ENCODE results near the gene TRMT10B.

Gene TRMT10B

DNA sequence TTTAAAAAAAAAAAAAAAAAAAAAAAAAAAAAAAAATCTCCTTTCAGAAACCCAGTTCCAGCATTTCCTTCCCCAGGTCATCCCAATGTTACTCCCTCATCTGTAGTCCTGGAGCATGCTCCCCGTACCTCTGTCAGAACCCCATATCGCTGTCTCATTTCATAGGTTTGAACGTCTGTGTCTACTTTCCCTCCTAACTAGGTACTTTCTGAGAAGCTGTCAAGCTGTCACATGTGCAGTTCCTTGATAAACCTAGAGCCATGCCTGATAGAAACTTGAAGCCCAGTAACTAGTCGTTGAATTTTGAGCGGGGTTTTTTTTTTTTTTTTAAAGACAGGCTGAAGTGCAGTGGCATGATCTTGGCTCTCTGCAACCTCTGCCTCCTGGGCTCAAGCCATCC lies 15.7 kb downstream of the TRMT10B start:
- H3K4me1 Mint-ChIP-seq (ENCODE audit: low read depth) = peaks cover 2% of the 10 kb centered on the region
- no peaks in the 10 kb centered on the region for H3K27me3 Mint-ChIP-seq (ENCODE audit: low read depth)
- H3K27ac Mint-ChIP-seq = no peak overlapping the region
- H3K9me3 Mint-ChIP-seq = no peaks in the 10 kb centered on the region
- no peak overlapping the region for H3K4me3 Mint-ChIP-seq
- H3K36me3 Mint-ChIP-seq (ENCODE audit: low read depth) = peaks cover 26% of the 10 kb centered on the region

DNA sequence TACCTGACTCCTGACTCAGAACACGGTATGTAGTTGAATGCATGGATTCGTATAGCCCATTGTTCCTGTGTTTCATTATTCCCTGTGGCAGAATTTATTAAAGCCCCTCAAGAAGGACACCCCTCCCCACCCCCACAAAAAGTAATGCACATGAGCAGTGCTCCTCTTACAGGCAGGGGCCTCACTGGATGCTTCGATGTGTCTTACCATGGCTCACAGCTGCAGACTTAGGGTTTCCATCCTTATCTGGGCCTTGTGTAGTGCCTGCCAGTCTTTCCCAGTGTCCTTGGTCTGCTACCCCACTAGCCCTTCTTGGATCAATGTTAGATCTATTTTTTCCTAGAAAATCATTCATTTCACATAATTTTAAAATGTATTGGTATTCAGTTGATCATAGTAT lies 16.4 kb downstream of the TRMT10B start:
- Mint-ChIP-seq H3K27me3 (ENCODE audit: low read depth) (no peaks in the 10 kb centered on the region), H3K4me1 (ENCODE audit: low read depth) (peaks cover 2% of the 10 kb centered on the region), H3K9me3 (no peaks in the 10 kb centered on the region), H3K27ac (no peak overlapping the region), H3K4me3 (no peak overlapping the region), H3K36me3 (ENCODE audit: low read depth) (peaks cover 21% of the 10 kb centered on the region)

DNA sequence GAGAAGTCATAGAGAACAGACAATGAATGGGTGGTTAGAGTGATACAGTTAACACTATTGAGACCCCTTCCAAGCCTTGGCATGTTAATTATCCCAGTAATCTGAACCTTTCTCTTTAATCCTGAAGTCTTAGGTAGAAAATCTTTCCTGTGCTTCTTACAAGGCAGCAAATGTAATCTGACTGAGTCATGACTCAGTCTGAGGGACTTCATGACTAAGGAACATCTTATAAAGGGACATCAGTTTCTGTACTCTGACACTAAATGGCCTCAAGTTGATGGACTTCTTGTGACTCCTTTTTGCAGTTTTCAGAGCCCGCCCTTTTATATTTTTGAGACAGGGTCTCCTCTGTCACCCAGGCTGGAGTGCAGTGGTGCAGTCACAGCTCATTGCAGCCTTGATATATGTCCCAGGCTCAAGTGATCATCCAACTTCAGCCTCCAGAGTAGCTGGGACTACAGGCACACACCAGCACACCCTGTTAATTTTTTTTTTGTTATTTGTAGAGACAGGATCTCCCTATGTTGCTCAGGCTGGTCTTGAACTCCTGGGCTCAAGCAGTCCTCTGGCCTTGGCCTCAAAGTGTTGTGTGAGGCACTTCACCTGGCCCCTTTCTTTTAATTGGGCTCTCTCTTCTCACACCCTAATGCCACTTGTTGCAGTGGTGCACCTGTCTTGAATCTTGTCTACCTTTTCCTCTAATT lies 21.8 kb downstream of the TRMT10B start:
- no peak overlapping the region for H3K27ac Mint-ChIP-seq

GRCh38 chr9:37776328-37776727 lies 22.7 kb downstream of the TRMT10B start:
- Mint-ChIP-seq H3K27ac (no peak overlapping the region), H3K27me3 (ENCODE audit: low read depth) (no peaks in the 10 kb centered on the region), H3K36me3 (ENCODE audit: low read depth) (peaks cover 44% of the 10 kb centered on the region), H3K9me3 (no peaks in the 10 kb centered on the region), H3K4me1 (ENCODE audit: low read depth) (peaks cover 9% of the 10 kb centered on the region), H3K4me3 (no peak overlapping the region)

More for the DNA sequence above, 21.8 kb downstream of the TRMT10B start:
- Mint-ChIP-seq H3K36me3 (ENCODE audit: low read depth) (peaks cover 34% of the 10 kb centered on the region), H3K4me1 (ENCODE audit: low read depth) (peaks cover 6% of the 10 kb centered on the region), H3K27me3 (ENCODE audit: low read depth) (no peaks in the 10 kb centered on the region), H3K9me3 (no peaks in the 10 kb centered on the region), H3K4me3 (no peak overlapping the region)

GRCh38 chr9:37778534-37778933 lies 24.9 kb downstream of the TRMT10B start:
- Mint-ChIP-seq H3K36me3 (ENCODE audit: low read depth) (peaks cover 53% of the 10 kb centered on the region), H3K4me3 (no peak overlapping the region), H3K4me1 (ENCODE audit: low read depth) (peaks cover 24% of the 10 kb centered on the region), H3K9me3 (no peaks in the 10 kb centered on the region), H3K27ac (no peak overlapping the region), H3K27me3 (ENCODE audit: low read depth) (no peaks in the 10 kb centered on the region)

DNA sequence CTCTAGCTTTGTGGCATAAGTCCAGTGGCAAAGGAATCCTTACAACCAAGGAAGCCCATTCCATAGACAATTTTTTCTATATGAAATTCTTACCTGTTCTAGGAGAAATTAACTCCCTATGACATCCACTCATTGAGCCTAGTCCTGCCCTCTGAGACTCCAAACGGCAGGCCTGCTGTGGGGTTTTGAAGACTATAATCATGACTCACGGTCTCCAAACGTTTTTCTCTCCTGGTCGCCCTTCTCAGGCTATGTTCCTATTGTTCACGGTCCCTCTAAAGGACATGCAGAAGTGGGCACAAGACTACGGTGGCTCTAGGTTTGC lies 30.6 kb downstream of the TRMT10B start:
- H3K4me1 Mint-ChIP-seq (ENCODE audit: low read depth) = peaks cover 36% of the 10 kb centered on the region
- H3K9me3 Mint-ChIP-seq = no peaks in the 10 kb centered on the region
- peaks cover 35% of the 10 kb centered on the region for H3K36me3 Mint-ChIP-seq (ENCODE audit: low read depth)
- no peaks in the 10 kb centered on the region for H3K27me3 Mint-ChIP-seq (ENCODE audit: low read depth)
- H3K27ac Mint-ChIP-seq = peak overlapping the region; percentile 90
- peak overlapping the region; percentile 96 for H3K4me3 Mint-ChIP-seq

GRCh38 chr9:37784616-37785483 lies 31.2 kb downstream of the TRMT10B start, which contains the start of gene EXOSC3:
Gene EXOSC3 (minus strand): TSS chr9:37785064. CDS start chr9:37785044, 20 bp downstream.
- peaks cover 33% of the 10 kb centered on the region for H3K4me1 Mint-ChIP-seq (ENCODE audit: low read depth)
- no peaks in the 10 kb centered on the region for H3K27me3 Mint-ChIP-seq (ENCODE audit: low read depth)
- peak within 1 kb of the TSS; percentile 96 for H3K4me3 Mint-ChIP-seq
- H3K27ac Mint-ChIP-seq = peak within 1 kb of the TSS; percentile 90
- no peaks in the 10 kb centered on the region for H3K9me3 Mint-ChIP-seq
- peaks cover 31% of the 10 kb centered on the region for H3K36me3 Mint-ChIP-seq (ENCODE audit: low read depth)

DNA sequence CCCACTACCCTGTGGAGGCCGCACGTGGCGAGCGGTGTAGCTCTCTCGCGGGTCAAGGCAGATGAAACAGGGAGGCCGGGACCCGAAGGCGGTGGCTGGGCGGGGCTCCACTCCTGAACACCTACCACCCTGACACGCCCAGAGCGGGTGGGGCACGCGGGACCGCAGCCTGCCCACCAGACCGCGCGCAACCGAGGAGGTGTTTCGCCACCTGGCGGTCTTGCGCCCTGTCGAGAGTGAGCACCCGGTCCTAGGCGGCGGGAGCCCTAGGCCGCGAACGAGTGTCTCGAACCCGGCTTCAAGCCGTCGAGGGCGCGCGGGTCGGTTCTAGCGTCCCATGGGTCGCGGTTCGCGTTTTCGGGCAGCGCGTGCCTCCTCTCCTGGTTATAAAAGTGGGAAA lies 33.5 kb downstream of the TRMT10B start:
- peaks cover 3% of the 10 kb centered on the region for H3K27me3 Mint-ChIP-seq (ENCODE audit: low read depth)
- peaks cover 30% of the 10 kb centered on the region for H3K4me1 Mint-ChIP-seq (ENCODE audit: low read depth)
- peaks cover 20% of the 10 kb centered on the region for H3K36me3 Mint-ChIP-seq (ENCODE audit: low read depth)
- H3K27ac Mint-ChIP-seq = no peak overlapping the region
- H3K9me3 Mint-ChIP-seq = peaks cover 4% of the 10 kb centered on the region
- no peak overlapping the region for H3K4me3 Mint-ChIP-seq

DNA sequence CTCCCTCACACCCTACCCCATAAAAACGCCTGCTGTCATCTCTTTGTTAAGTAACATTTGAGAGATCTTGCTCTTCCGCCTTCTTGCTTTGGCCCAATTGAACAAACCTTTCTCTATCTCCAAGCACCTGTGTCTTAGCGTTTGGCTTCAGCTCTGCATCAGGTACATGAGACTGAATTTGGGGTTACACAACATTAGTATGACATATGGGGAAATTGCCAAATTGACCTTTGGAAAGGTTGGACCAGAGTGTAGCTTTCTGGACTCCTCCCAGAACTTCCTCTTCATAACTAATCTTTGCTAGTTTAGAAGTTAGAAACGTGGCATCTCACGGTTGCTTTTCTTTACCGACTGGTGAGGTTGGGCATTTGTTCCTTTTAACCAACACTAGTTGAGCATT lies 34.7 kb downstream of the TRMT10B start:
- Mint-ChIP-seq H3K27me3 (ENCODE audit: low read depth) (peaks cover 4% of the 10 kb centered on the region), H3K27ac (no peak overlapping the region), H3K9me3 (peaks cover 4% of the 10 kb centered on the region), H3K36me3 (ENCODE audit: low read depth) (peaks cover 11% of the 10 kb centered on the region), H3K4me1 (ENCODE audit: low read depth) (peaks cover 19% of the 10 kb centered on the region), H3K4me3 (no peak overlapping the region)

DNA sequence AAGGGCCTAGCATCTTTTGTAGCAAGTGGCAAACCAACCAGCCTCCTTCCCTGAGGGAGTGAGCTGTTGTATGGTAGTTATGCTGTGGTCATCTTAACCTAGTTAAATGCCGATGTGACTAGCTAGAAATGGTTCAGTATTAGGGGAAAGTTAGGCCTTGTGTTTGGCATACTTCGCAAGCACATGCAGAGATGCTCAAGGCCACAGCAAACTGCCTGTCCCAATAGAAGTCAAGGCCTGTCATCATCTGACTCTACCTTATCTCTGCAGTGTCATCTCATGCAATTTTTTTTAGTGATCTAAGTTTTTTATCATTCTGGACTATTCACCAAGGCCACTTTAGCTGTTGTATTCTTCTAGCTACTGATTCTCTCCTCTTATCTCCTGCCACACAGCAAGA lies 36.5 kb downstream of the TRMT10B start:
- H3K4me1 Mint-ChIP-seq (ENCODE audit: low read depth) = peaks cover 8% of the 10 kb centered on the region
- peaks cover 5% of the 10 kb centered on the region for H3K36me3 Mint-ChIP-seq (ENCODE audit: low read depth)
- H3K27me3 Mint-ChIP-seq (ENCODE audit: low read depth) = peaks cover 4% of the 10 kb centered on the region
- H3K27ac Mint-ChIP-seq = no peak overlapping the region
- peaks cover 4% of the 10 kb centered on the region for H3K9me3 Mint-ChIP-seq
- no peak overlapping the region for H3K4me3 Mint-ChIP-seq

- peaks cover 4% of the 10 kb centered on the region for H3K9me3 Mint-ChIP-seq
- peaks cover 5% of the 10 kb centered on the region for H3K36me3 Mint-ChIP-seq (ENCODE audit: low read depth)
- peaks cover 4% of the 10 kb centered on the region for H3K4me1 Mint-ChIP-seq (ENCODE audit: low read depth)
- no peak overlapping the region for H3K27ac Mint-ChIP-seq
- H3K27me3 Mint-ChIP-seq (ENCODE audit: low read depth) = peaks cover 18% of the 10 kb centered on the region
- H3K4me3 Mint-ChIP-seq = no peak overlapping the region
Measured at GRCh38 chr9:37792122-37792521, 38.5 kb downstream of the TRMT10B start.

- no peak overlapping the region for H3K4me3 Mint-ChIP-seq
- no peak overlapping the region for H3K27ac Mint-ChIP-seq
- H3K9me3 Mint-ChIP-seq = peaks cover under 1% of the 10 kb centered on the region
- peaks cover 17% of the 10 kb centered on the region for H3K4me1 Mint-ChIP-seq (ENCODE audit: low read depth)
- H3K36me3 Mint-ChIP-seq (ENCODE audit: low read depth) = peaks cover 4% of the 10 kb centered on the region
- peaks cover 18% of the 10 kb centered on the region for H3K27me3 Mint-ChIP-seq (ENCODE audit: low read depth)
Measured at GRCh38 chr9:37796232-37796631, 42.6 kb downstream of the TRMT10B start.

DNA sequence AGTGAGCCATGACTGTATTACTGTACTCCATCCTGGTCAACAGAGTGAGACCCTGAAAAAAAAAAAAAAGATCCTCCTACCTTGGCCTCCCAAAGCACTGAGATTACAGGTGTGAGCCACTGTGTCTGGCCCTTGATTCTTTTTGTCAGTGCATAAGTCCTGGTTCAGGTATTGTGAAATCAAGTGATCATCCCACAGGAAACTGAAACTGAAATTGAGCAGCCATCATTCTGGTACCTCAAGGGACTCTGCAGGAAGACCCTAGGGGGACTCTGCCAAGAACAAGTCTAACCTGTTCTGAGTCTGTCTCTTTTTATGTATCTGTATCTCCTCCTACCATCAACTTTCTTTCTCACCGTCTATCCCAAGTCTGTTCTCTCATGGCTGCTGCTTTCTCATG lies 45.1 kb downstream of the TRMT10B start:
- H3K27me3 Mint-ChIP-seq (ENCODE audit: low read depth) = peaks cover 14% of the 10 kb centered on the region
- no peaks in the 10 kb centered on the region for H3K9me3 Mint-ChIP-seq
- H3K27ac Mint-ChIP-seq = peak overlapping the region; percentile 58
- H3K4me3 Mint-ChIP-seq = peak overlapping the region; percentile 32
- H3K36me3 Mint-ChIP-seq (ENCODE audit: low read depth) = peaks cover 6% of the 10 kb centered on the region
- H3K4me1 Mint-ChIP-seq (ENCODE audit: low read depth) = peaks cover 28% of the 10 kb centered on the region

DNA sequence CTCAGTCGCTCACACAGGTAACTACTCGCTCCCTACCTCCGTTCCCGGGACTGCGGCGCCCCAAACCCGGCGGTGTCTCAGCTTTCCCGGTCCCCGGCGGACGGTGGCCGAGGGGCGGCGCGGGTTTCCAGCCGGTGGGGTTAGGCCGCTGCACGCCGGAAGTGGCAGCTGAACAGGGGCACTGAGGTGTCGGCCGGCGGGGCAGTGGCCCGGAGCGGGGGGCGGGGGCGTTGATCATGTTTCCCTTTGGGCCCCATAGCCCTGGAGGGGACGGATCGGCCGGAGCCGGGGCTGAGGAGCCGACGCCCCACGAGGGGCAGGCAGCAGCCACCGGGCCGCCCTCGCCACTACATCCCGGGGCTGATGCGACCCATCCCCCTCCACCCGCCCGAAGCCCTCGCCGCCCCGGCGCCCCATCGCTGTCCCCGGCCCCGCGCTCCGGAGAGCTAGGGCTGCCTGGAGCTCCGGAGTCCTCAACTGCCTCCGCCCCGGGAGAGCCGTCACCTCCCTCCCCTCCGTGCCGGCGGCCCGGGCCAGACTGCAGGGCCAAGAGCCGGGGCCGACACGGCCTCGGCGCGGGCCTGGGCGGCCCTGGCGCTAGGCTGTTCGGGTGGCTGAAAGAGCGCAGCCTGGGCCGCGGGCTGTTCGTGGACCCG lies 47.2 kb downstream of the TRMT10B start, which contains the start of gene DCAF10:
Gene DCAF10 (plus strand): TSS at position 167 of the 656 bp plus-strand sequence. CDS start 70 bp downstream, at position 237.
- Mint-ChIP-seq H3K36me3 (ENCODE audit: low read depth) (peaks cover 6% of the 10 kb centered on the region), H3K4me1 (ENCODE audit: low read depth) (peaks cover 30% of the 10 kb centered on the region), H3K9me3 (no peaks in the 10 kb centered on the region), H3K27me3 (ENCODE audit: low read depth) (peaks cover 11% of the 10 kb centered on the region), H3K27ac (peak within 1 kb of the TSS; percentile 80), H3K4me3 (peak within 1 kb of the TSS; percentile 89)

All from T-helper 1 cell treated with Interleukin-12 subunit alpha and Interleukin-12 subunit beta and Interleukin-4 antibody, amounts not matched to agents 30 μg/mL and 1 μg/mL, for 36 hours (primary cell).